HG03108 (cell line): ENCODE results near the gene DSC1.

Source experiments
- ATAC-seq: cut with Tn5 transposase; IDR thresholded peaks from one replicate; pipeline ENCODE4 v1.9.1; 2021; ENCODE audit warnings: moderate library complexity; ENCODE audit not compliant: unreplicated experiment

DSC1 gene

DNA sequence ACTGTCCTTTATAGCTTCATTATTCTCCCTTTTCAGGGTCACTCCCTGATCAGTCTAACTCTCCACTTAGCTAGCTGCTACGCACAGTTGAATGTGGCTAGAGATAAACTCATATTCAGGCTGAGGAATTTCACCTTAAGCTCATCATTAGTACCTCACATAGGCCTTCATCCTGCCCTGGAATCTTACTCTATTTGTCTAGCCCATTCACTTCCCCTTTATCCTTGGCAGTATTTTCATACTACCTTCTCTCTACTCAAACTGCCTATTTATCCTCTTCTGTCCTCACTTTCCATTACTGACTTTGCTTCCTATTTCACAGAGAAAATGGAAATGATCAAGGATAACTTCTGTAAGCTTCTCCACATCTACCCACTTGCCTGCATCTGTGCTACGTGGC lies 49.9 kb downstream of the DSC1 start:
- ATAC-seq = no peak

GRCh38 chr18:31105733-31106132 lies 56.9 kb downstream of the DSC1 start:
- no peak for ATAC-seq

- ATAC-seq = no peak
Observed at GRCh38 chr18:31104444-31104843, 58.2 kb downstream of the DSC1 start.

DNA sequence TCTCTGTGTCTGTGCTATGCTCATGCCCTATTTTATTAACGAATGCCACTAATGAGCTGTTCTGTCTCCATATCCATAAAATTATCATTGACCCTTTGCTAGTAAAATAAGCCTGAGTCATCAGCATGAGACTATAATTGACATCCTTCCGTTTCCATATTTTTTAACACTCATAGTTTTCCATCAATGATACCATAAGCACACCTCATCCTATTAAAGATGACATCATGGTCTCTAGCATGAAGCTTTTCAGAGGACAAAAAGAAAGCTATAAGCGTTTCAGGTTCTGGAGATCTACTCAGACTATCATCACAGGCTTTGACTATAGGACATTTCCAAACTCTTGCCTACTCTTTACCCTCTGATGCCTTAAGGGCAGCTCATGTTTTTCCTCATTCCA lies 59.2 kb downstream of the DSC1 start:
- no peak for ATAC-seq

DNA sequence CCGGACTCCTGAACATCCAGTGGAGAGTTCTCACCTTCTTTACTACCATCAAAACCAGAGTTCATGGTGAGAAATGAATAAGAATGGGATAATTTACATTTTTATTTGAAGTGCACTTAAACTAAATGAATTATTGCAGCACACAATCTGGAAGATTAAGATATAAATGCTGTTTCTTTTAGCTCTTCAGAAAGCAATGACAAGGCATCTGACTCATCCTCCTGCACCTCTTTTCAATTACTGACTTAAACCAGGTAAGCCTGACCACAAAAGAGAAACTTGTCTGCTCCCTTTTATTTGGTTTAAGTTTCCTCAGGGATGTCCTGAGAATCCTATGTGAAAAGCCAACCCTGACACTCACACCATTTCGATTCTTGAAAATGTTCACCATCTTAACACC lies 59.7 kb downstream of the DSC1 start:
- no peak for ATAC-seq

- ATAC-seq = no peak
Observed at GRCh38 chr18:31102025-31102684, 60.5 kb downstream of the DSC1 start, which contains the start of gene DSC2. Gene DSC2, minus strand, starts transcription at chr18:31102421. Its CDS starts 450 bp downstream, at chr18:31101971.

DNA sequence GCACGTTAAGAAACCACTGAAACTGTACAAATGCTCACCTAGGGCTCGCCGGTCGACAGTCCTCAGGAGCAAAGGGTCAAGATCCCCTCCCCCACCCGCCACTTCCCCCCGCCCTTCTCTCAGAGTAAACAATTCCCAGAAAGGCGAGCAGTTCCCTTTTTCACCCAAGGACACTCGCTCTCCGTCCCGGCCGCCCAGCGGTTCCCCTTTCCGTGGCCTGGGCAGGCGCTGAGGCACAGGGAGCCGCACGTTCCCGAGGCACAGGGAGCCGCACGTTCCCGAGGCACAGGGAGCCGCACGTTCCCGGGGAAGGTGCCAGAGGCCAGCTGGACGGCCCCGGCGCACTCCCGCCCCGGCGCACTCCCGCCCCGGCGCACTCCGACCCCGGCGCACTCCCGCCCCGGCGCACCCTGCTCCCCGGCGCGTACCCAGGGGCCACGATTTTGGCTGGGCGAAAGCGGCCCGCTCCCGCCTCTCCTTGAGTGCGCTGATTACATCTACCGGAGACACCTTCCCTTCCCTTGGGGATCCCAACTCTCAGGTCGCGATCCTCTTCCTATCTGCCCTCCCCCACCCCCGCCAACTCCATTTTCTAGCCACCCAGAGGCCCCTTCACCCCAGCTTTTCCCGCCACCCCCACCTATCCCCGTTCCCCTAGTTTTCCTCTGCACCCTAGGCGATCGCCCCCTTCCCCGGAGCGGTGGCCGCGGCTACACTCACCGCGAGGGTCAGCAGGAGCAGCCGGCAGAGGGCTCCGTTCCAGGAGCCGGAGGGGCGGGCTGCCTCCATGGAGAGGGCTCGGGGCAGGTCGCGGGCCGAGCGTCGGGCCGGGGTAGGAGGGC lies 61.3 kb downstream of the DSC1 start:
- no peak for ATAC-seq

GRCh38 chr18:31100436-31101182 lies 62.0 kb downstream of the DSC1 start:
- no peak for ATAC-seq

DNA sequence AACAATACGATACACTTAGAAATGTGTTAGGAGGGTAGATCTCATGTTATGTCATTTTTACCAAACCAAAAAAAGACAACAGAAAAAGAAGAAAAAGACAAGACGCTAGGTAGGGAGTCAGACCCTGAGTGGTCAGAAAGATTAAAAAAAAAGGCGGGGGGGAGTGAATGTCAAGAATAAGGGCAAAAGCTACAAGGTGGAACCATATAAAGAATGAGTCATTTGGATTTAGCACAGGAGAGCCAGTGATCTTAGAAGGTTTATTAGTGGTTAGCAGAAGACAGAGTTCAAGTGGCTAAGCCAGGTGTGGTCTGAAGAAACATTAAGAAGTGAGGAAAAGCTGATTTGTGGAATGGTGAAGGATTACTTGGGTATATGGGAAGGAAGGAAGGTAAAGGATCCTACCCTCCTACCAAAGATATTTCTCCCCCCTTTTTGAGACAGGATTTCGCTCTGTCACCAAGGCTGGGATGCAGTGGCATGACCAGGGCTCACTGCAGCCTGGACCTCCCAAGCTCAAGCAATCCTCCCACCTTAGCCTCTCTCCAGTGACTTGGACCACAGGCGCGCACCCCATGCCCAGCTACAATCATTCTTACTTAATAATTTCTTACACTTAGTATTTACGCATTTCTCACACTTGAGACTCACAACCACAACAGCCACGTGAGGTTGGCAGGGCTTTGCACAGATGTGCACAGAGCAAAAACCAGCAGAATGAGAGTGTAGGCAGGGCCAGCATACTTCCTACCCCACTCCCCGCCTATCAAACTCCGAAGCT lies 63.0 kb downstream of the DSC1 start:
- ATAC-seq = no peak

GRCh38 chr18:31098878-31099277 lies 63.8 kb downstream of the DSC1 start:
- no peak for ATAC-seq

- no peak for ATAC-seq
Observed at GRCh38 chr18:31097666-31098065, 65.0 kb downstream of the DSC1 start.

GRCh38 chr18:31093880-31094279 lies 68.8 kb downstream of the DSC1 start:
- ATAC-seq = no peak

- ATAC-seq = no peak
Observed at GRCh38 chr18:31093294-31093693, 69.4 kb downstream of the DSC1 start.

GRCh38 chr18:31091350-31091749 lies 71.3 kb downstream of the DSC1 start:
- ATAC-seq = no peak

DNA sequence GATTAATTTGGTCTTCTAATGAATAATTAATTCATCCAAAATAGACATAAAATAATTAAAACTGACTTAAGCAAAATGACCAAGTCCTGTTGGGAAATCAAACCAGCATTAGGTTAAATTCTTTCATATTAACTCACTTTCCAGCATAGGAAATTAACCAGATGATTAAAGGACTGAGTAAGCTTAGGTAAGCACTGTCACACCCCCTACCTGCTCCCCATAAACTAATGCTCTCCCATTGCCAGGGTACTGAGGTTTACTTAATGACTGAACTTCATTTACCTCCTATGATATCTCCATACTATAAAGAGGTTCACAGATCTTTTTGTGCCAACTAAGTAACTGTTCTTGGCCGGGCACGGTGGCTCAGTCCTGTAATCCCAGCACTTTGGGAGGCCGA lies 74.1 kb downstream of the DSC1 start:
- ATAC-seq = no peak

- ATAC-seq = no peak
Observed at GRCh38 chr18:31079973-31080372, 82.7 kb downstream of the DSC1 start.
